HG02588 (cell line): ENCODE data around the gene KAT7.
"Not testable (repeated sequence)": the region's sequence is repeated elsewhere in the genome, so short reads cannot be mapped to it uniquely, and the experiment has no call there.

Experiments
- ATAC-seq: cut with Tn5 transposase; IDR thresholded peaks from one replicate; pipeline ENCODE4 v1.9.1; 2021; ENCODE audit warnings: mild to moderate bottlenecking, moderate library complexity; ENCODE audit not compliant: unreplicated experiment

Gene KAT7

DNA sequence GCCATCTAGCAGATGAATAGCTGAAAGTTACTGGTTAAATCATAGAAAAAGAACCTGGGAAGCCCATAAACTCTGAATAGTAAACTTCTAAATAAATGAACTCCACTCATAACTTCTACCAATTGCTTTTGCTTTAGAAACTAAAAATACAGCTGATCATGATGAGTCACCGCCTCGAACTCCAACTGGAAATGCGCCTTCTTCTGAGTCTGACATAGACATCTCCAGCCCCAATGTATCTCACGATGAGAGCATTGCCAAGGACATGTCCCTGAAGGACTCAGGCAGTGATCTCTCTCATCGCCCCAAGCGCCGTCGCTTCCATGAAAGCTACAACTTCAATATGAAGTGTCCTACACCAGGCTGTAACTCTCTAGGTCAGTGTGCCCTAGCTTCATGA lies 9.7 kb downstream of the KAT7 start:
- no peak for ATAC-seq

DNA sequence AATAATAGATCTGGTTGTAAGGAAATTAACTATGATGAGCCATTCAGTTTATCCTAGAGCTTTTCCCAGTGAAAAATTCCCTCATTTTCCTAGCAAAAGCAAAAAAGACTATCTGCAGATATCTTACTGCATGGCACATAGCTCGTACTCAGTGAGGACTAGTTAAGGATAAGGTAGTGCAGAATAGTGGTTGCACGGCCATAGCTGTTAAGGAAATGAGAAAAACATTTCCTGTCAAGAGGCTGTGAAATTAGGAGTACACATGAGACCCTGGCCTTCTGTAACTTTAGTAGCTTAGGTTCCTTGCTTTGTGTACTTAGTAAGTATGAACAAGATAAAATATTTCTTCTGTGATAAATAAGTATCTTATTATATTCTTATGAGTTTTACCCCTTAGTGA lies 10.3 kb downstream of the KAT7 start:
- ATAC-seq = no peak

DNA sequence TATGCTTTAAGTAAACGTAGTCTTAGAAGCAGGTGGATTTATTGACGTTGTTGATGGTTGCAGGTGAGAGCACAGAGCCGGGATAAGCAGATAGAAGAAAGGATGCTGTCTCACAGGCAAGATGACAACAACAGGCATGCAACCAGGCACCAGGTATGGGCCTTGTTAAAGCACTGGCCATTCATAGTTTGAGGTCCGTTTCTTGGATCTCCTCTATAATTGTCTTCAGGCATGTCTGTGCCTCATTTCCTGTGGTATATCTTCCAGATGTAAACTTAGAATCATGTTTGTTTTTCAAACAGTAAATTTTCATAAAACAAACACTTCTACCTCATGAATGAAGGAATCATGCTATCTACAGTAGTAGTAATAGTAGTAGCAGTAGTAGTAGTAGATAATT lies 20.6 kb downstream of the KAT7 start:
- ATAC-seq = no peak

DNA sequence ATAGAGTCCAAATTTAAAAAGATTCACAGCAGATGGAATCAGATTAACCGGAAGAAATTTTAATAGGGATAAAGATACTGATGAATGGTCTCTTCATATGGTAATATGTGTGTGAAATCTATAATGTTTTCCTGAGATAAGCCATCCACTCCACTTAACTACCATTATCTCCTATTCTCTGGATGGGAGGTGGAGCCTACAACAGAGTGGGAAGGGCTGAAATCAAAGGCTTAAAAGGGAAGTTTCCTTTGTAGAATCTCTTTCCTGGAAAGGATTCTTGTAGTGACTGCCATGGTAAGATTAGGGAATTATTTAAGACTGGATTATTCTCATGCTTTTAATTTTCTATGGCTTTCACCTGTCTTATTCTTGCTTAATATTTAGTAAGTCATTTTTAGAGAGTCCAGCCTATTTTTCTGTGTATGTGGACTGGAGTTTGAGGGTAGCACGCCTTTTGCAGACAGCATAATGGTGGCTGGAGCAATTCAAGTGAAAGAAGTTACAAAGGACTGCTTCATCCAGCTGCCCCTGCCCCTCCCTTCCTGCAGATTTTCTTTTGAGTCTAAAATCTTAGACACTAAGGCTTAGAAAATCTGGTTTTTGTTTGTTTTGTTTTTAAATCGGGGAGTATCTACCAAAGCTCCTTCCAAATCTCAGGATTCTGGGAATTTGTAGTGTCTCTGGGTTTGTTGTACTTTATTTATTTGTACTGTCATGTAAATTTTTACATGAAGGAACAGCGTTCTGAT lies 26.5 kb downstream of the KAT7 start:
- no peak for ATAC-seq

DNA sequence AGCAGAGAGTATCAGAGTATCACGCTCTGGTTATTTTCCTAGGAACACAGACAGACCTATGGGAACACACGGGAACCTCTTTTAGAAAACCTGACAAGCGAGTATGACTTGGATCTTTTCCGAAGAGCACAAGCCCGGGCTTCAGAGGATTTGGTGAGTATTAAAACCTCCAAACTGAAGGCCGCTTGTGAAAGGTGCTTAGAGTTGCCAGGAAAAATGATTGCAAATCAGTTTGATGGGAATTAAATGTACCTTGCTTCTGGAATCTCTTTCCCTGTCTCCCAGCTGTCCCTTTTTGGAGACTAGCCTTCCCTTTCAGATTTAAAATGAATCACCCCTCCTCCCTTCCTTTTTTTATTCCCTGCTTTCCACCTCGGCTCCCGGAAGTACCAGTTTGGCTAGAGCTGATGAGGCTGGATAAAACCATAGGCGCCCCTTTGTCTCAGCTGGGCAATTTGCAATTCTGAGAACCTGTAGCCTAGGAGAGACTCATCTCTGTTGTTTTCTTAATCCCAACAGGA lies 27.3 kb downstream of the KAT7 start:
- no peak for ATAC-seq

DNA sequence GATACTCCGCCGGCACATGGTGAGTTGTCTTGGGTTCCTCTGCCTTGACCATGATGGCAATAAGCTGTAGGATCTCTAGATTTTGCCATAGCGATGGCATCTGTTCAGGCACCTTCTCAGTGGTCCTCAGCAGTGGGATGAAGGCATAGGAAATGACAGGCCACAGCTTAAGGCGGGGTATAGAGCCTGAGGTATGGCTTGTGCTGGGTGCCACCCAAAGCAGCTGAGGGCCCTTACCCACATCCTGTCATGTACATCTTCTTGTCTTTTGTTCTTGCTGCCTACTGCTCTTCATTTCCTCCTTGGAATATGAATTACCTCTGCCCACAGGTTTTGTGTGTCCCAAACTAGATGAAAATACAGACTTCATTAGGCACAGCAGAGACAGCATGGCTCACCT lies 29.5 kb downstream of the KAT7 start:
- ATAC-seq = no peak

DNA sequence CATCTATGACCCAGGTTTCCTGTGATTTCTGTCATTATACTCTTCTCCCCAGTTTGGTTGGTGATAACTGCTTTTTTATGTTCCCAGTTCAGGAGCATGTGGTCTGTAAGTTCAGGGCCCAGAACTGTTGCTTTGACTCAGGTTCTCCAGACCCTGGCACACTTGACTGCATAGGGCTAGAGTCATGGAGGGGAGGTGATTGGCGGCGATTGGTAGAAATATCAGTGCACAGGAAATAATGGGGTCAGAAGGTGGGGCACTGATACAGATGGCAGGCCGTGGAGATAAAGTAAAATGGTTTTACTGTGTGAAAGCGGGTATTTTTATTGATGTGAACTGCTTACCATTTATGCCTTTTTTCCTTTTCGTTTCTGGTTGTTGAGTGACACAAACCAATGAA lies 30.7 kb downstream of the KAT7 start:
- ATAC-seq = no peak

DNA sequence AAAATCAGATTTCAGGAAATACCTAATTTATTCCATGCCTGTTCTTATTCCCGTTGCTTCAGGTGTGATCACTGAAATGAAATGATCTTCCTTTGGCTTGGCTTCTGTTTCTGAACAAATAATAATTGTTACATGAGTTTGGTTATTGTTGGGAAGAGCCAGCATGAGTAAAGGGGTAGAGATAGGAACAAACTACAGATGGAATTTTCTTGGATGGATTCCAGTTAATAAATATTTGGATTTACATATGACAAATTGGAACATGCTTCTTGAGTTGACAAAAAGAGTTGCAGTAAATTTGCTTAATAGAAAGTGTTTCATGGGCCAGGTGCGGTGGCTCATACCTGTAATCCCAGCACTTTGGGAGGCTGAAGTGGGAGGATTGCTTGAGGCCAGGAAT lies 31.2 kb downstream of the KAT7 start:
- ATAC-seq = no peak

DNA sequence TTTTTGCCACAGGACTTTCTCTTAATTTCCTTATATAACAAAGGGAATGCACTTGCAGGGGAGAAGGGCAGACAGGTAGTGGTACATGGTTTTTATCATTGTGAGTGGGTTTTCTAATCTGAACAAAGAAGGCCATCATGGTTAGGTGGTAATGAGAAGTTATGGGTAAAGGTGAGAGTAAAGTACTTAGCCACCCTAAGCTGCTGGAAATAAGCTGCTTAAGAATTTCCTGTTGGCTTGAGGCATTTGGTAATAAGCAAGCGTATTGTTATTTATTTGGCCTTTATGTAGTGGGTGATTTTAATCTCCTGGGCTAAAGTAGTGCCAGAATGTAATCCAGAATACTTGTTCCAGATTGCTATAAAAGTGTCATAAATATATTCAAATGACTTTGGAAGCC lies 32.3 kb downstream of the KAT7 start:
- ATAC-seq = no peak

DNA sequence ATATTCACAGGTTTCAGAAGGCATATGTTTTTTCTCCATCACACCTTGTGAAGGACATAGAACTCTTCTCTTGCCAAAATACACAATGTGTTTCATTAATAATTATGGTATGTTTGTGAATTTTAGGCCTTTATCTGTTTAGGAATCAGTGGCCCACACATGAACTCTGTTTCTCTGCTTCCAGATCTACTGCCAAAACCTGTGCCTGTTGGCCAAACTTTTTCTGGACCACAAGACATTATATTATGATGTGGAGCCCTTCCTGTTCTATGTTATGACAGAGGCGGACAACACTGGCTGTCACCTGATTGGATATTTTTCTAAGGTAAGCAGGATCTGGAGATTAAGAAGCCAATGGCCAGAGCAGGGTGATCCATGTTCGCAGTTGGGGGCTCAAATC lies 33.0 kb downstream of the KAT7 start:
- no peak for ATAC-seq

DNA sequence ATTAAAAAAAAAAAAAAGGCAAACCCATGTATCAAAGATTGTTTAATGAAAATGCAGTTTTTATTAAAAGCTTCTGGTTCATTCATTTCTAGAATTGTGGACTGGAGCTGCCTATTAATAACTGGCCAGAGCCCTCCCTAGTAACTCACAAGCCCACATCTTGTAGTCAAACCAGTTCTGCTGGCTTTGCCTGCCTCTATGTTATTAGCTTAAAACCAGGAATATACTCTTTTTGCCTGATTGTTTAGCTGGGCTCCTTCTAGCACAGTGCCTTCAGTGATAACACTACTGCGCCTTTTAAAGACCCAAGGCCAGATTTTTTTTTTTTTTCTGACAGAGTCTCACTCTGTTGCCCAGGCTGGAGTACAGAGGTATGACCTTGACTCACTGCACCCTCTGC lies 33.4 kb downstream of the KAT7 start:
- ATAC-seq = no peak

DNA sequence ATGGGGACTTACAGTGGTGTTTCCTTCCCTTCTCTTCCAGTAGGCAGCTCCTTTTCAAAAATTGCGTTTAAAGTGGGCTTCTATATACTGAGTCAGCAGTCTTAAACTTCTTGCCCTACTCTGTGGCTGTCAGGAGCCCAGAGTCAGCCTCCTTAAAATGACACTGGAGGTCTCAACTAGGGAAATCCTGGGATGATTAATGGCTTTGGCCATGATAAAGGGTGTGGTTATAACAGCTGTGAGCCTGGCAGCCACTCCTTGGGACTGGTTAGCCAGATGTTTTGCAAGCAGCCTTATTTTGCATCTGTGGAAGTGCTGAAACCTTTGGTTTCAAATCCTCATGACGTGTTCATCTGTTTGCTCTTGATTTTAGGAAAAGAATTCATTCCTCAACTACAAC lies 34.3 kb downstream of the KAT7 start:
- ATAC-seq = no peak

DNA sequence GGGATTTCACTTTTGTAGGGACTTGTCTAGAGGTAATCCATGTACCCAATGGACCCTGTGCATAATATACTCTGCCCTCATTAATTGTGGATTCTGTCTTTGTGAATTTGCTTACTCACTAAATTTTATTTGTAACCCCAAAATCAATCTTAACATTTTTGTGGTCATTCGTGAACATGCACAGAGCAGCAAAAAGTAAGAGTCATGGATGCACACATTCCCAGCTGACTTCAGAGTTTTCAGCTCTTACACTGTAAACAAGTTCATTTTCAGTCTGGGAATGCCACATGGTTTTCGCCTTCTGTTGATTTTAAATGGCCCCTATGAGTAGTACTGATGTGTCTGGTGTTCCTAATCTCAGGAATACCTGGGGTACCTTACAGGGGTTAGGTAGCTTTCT lies 35.1 kb downstream of the KAT7 start:
- ATAC-seq = no peak

DNA sequence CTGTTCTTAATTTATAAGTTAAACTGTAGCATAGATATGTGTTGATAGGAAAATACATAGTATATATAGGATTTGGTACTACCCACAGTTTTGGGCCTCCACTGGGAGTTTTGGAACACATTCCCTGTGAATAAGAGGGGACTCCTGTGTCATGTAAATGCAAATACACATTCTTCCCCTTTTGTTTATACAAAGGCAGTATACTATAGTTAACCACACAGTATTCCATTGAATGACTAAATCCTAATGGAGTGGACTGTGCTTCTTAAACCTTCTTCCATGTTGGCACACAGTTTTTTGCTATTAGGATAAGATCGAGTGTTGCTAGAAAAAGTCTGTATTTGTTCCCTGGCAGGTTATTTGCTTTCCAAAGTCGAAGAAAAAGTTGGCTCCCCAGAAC lies 37.2 kb downstream of the KAT7 start:
- no peak for ATAC-seq

DNA sequence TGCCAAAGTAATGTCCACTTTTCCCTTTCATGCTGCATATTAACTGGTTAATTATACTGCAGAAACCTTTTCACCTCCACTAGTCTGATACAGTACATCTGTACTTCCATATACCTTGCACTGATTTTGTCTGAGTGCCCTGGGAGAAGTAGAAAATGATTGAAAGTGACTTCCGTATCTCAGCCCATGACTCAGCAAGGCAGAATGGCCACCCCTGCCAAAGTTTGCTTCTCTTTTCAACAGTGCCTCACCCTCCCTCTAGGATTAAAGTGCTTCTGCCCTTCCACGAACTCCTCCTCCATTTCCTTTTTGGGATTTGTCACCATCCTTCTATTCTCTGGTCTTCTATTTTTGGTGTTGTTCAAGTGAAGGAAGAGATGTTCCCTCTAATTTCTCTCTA lies 39.8 kb downstream of the KAT7 start:
- not testable (repeated sequence) for ATAC-seq

DNA sequence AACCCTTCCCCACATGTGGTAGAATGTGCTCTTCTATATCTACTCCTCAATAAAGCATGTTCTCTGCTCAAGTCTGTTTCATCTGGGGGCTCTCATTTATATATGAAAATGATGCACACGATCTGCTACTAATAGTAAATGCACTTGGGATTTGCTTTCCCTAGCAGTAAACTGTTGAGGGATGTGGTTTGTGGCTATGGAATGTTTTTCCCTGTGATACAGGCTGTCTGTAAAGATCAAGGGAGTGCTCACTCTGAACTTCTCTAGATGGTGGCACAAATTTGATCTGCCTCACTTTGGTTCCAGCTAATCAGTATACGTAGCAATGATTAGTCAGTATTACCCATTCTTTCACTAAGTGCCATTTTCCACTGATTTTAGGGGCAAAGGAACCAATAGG lies 40.5 kb downstream of the KAT7 start:
- ATAC-seq = no peak

DNA sequence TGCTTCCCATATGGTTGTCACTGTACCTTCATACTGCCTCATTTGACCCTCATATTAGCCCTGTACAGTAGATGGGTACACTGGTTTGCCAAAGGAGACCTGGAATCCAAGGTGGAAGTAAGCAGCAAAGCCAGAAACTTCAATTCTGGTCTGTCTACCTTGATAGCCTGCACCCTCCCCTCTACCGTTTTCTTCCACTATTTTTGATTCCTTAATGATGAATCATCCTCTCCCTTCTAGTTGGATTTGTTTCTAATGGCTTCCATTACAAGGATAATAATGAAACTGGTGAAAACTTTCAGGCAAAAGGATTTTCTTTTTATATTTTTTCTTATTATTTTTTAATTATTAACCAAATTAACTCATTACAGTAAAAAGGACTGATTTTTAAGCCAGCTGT lies 42.1 kb downstream of the KAT7 start:
- ATAC-seq = no peak

DNA sequence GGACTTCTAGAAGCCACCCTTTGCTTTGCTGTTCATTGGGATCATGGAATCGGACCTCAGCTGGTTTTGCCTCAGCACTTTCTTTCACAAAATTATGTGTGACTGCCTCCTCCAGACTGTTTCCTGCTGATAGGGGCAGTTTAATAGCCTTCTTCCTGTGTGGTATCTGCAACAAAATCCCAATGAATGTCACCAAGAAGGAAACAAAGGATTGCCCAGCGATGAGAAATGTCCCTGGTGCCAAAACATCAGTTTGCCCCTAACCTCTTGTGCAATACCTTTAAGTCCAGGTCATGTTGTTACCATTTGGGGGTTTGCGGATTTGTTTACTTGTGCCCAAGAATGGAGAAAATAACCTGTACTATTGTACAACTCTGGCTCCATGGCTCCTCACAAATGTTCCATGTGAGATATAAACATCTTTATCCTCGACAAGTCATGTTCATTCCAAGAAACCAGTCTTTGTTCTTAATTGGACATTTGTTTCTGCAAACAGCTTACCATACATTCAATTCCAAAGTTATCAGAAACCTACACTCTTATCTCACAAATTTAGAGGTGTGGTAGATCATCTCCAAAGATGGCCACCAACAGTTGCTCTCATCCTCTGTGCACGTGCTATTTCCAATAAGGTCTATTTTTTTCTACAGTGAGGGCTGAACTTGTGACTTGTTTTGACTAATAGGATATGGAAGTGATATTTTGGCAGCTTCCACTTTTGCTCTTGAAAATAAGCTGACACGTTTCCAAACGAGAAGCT lies 44.5 kb downstream of the KAT7 start:
- no peak for ATAC-seq

DNA sequence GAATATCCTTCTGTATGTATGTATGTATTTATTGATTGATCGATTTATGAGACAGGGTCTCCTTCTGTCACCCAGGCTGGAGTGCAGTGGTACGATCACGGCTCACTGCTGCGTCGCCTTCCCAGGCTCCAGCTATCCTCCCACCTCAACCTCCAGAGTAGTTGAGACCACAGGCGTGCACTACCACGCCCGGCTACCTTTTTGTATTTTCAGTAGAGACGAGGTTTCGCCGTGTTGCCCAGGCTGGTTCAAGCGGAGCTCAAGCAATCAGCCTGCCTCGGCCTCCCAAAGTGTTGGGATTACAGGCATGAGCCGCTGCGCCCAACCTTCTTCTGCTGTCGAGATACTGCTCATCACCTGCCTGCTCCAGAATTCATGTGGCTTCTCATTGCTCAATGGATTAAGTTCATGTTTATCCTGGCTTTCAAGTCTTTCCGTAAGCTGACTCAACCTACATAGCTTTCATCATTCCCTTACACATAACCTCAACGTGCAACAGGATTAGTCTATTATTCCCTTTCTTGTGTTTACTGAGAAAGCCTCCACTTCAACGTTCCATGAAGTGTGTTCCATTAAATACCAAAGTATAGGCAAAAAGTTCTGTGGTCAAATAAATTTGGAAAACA lies 45.8 kb downstream of the KAT7 start:
- ATAC-seq = no peak

DNA sequence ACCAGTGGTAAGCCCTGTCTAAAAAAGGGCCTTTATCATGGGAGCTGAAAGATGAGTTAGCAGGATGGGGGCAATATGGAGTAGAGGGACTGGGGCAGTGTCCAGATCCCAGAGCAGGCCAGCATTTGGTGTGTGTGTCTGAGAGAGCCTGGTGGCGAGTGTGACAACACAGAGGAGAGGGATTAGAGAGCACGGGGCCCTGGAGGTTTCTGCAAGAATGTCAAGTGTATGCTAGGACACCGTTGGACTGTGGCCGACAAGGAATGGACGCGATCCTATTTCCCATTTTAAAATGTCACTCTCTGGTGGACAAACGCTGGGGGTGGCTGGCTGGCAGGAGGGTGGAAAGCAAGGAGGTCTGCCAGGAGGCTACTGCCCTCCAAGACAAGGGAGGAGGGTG lies 47.0 kb downstream of the KAT7 start:
- ATAC-seq = no peak

DNA sequence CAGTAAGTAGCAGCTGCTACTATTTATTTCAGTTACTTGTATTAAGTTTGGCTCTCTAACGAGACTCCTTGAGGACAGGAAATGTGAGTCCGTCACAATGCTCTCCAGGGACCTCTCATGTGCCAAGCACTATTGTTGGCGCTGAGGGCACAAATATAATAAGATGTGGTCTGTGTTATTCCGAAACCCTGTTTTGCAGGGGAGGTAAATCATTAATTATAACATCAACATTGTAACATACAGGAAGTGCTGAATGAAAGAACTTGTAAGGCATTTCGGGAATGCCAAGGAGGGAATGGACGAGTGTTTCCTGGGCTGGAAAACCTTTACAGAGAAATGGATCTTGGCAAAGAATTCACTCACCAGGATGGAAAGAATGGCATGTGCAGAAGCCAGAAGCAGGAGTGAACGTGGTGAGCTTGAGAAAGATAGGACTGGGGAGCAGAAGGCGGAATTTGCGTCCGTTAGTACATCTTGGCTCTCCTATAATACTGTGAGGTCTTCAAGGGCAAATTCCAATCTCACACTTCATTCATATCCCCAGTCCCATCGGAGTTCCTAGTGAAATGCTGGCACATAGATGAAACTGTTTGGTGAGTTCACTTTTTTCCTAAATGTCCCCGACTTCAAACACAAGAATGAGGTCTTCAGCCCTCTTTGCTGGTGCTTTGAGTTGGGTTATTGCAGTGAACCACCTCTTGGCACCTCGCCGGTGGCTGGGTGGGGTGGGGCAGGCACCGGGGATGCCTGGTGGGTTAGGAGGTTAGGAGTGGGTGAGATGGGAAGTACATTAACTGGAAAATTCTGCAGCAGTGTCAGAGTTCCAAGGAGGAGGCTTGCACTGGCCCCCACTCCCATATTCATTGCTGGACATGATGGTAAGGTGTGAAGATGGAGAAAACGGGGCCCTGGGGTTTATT lies 47.9 kb downstream of the KAT7 start:
- ATAC-seq = no peak
